ENCODE results near the gene PTBP2.

- TF ChIP-seq CTCF (IDR thresholded peaks at IDR 0.05): no peak
- no peak for TF ChIP-seq EP300 (IDR thresholded peaks at IDR 0.05)
These were observed 60.6 kb downstream of the PTBP2 start for GRCh38 chr1:96782206-96782605.
